Activated naive CD8-positive, alpha-beta T cell treated with anti-CD3 and anti-CD28 coated beads, Interleukin-2, amount 10 ng/mL, durations not matched to agents 7 days and 5 days (primary cell): ENCODE measurements around the gene ZNF555. TPM values are rescaled to one million over a fixed set of nuclear protein-coding genes. Genes with fewer than 3 reads are reported as not detected.
"Not testable (repeated sequence)": the region's sequence is repeated elsewhere in the genome, so short reads cannot be mapped to it uniquely, and the experiment has no call there.

Experiments used
- ATAC-seq: fragments of 150-1000 bp; cut with Tn5 transposase; one replicate; pipeline ENCODE4 v1.10.0; 2021; ENCODE audit warnings: low read depth, moderate library complexity
- POLR2A ChIA-PET: fragments of 350-600 bp; sonication (Branson Sonifier 250); formaldehyde crosslinking; loops from one replicate; lab custom pipeline; 2021; ENCODE audit warnings: antibody characterized with exemption; lab: Charles Lee
- DNase-seq: peaks from one replicate; pipeline ENCODE4 v3.0.0; 2021
- H3K27ac Mint-ChIP-seq: one replicate; pipeline ENCODE4 v1.8.0; 2022; ENCODE audit warnings: mild to moderate bottlenecking, mixed read lengths
- H3K27me3 Mint-ChIP-seq: one replicate; pipeline ENCODE4 v1.8.0; 2022; ENCODE audit warnings: mild to moderate bottlenecking, moderate library complexity, mixed read lengths
- H3K36me3 Mint-ChIP-seq: one replicate; pipeline ENCODE4 v1.8.0; 2021; ENCODE audit warnings: mild to moderate bottlenecking, mixed read lengths
- H3K4me1 Mint-ChIP-seq: one replicate; pipeline ENCODE4 v1.8.0; 2021; ENCODE audit warnings: mixed read lengths
- H3K4me3 Mint-ChIP-seq: one replicate; pipeline ENCODE4 v1.8.0; 2022; ENCODE audit warnings: mild to moderate bottlenecking, moderate library complexity, mixed read lengths
- H3K9me3 Mint-ChIP-seq: one replicate; pipeline ENCODE4 v1.8.0; 2021; ENCODE audit warnings: mixed read lengths
- total RNA-seq, 2 experiments: library from RNA; stranded (reverse); gene quantifications; one replicate each; pipeline ENCODE4 v1.2.3, GENCODE V29; 2021

ZNF555 gene
- 1 to 10 TPM; 4.8 to 5.3 TPM for total RNA-seq

GRCh38 chr19:2840794-2841791, at the start of gene ZNF555:
Gene ZNF555, plus strand, starts transcription at chr19:2841475. Its CDS starts 98 bp downstream, at chr19:2841573.
- Mint-ChIP-seq H3K27me3 (peaks cover 2% of the 10 kb centered on the region), H3K9me3 (peaks cover 15% of the 10 kb centered on the region), H3K36me3 (peaks cover 19% of the 10 kb centered on the region), H3K27ac (peak within 1 kb of the TSS; percentile 85), H3K4me1 (peaks cover 5% of the 10 kb centered on the region), H3K4me3 (peak within 1 kb of the TSS; percentile 87)
- POLR2A ChIA-PET = interaction anchor here (0.5 to 1.8 kb wide), 7 partner anchors 20 to 1622 kb away, joined by 3 to 7 read pairs (median 3); partner anchors contain the start of genes GADD45B, THOP1, ZNF57 and ZNF77
- DNase-seq (peak; percentile 90), ATAC-seq (peak; percentile 100)

DNA sequence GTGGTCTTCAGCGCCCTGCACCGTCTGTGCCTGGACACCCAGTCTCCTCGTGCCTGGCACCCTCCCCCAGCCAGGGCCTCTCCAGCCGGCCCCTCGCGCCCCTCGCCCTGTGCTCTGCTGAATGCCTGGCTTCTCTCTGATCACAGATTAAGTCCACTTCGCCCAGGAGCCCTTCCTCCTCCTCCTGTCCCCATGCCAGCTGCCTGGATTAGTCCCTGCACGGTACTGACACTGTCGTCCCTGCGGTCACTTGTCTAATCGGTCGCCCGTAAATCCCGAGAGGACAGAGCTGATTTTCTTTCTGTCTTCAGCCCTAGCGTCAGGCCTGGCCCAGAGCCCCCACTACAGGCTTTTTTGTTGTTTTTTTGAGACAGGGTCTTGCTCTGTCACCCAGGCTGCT, 49.4 kb upstream of the ZNF555 start:
- Mint-ChIP-seq H3K9me3 (no peaks in the 10 kb centered on the region), H3K27me3 (no peaks in the 10 kb centered on the region), H3K4me3 (no peak overlapping the region), H3K27ac (no peak overlapping the region), H3K4me1 (peaks cover 3% of the 10 kb centered on the region), H3K36me3 (peaks cover 12% of the 10 kb centered on the region)
- DNase-seq = no peak
- POLR2A ChIA-PET = no interaction called here
- ATAC-seq = no peak

- H3K4me3 Mint-ChIP-seq, H3K27me3 Mint-ChIP-seq, H3K9me3 Mint-ChIP-seq, H3K4me1 Mint-ChIP-seq, ATAC-seq, POLR2A ChIA-PET, DNase-seq, H3K27ac Mint-ChIP-seq: not testable (repeated sequence)
- peaks cover 12% of the 10 kb centered on the region for H3K36me3 Mint-ChIP-seq
Measured at GRCh38 chr19:2792666-2793065, 48.6 kb upstream of the ZNF555 start.

- H3K9me3 Mint-ChIP-seq = no peaks in the 10 kb centered on the region
- no peak overlapping the region for H3K4me3 Mint-ChIP-seq
- H3K4me1 Mint-ChIP-seq = peaks cover 2% of the 10 kb centered on the region
- no peaks in the 10 kb centered on the region for H3K27me3 Mint-ChIP-seq
- ATAC-seq (no peak), DNase-seq (no peak)
- POLR2A ChIA-PET = no interaction called here
- H3K36me3 Mint-ChIP-seq = peaks cover 12% of the 10 kb centered on the region
- no peak overlapping the region for H3K27ac Mint-ChIP-seq
Measured at GRCh38 chr19:2793126-2793525, 48.1 kb upstream of the ZNF555 start.

DNA sequence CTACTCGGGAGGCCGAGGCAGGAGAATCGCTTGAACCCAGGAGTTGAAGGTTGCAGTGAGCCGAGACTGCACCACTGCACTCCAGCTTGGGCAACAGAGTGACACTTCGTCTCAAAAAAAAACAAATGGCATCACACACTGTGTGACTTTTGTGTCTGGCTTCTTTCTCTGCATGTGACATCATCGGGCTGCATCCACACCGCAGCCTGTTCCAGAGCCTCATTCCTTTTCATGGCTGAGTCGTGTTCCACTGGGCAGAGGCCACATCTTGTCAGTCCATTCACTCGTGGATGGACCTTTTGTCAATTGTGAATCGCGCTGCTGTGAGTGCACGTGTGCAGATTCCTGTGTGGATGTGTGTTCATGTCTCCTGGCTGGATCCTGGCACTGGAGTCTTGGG, 47.7 kb upstream of the ZNF555 start:
- Mint-ChIP-seq H3K4me3 (no peak overlapping the region), H3K36me3 (peaks cover 12% of the 10 kb centered on the region), H3K9me3 (no peaks in the 10 kb centered on the region), H3K27ac (no peak overlapping the region), H3K4me1 (no peaks in the 10 kb centered on the region), H3K27me3 (no peaks in the 10 kb centered on the region)
- POLR2A ChIA-PET = interaction anchor here (0.6 kb wide), 1 partner anchor 118 kb away, joined by 4 read pairs; no protein-coding TSS in a partner anchor
- ATAC-seq (no peak), DNase-seq (no peak)

- no peaks in the 10 kb centered on the region for H3K4me1 Mint-ChIP-seq
- no peak for ATAC-seq
Measured at GRCh38 chr19:2795827-2796658, 45.2 kb upstream of the ZNF555 start.

GRCh38 chr19:2796659-2797266, 44.5 kb upstream of the ZNF555 start:
- Mint-ChIP-seq H3K4me1 (no peaks in the 10 kb centered on the region), H3K27me3 (no peaks in the 10 kb centered on the region), H3K27ac (no peak overlapping the region), H3K36me3 (peaks cover 14% of the 10 kb centered on the region), H3K9me3 (no peaks in the 10 kb centered on the region), H3K4me3 (no peak overlapping the region)
- POLR2A ChIA-PET = no interaction called here
- no peak for DNase-seq
- ATAC-seq = no peak

More at GRCh38 chr19:2795827-2796658, 45.2 kb upstream of the ZNF555 start:
- peaks cover 14% of the 10 kb centered on the region for H3K36me3 Mint-ChIP-seq
- POLR2A ChIA-PET = no interaction called here
- no peaks in the 10 kb centered on the region for H3K27me3 Mint-ChIP-seq
- DNase-seq = no peak
- H3K9me3 Mint-ChIP-seq = no peaks in the 10 kb centered on the region
- no peak overlapping the region for H3K27ac Mint-ChIP-seq
- no peak overlapping the region for H3K4me3 Mint-ChIP-seq

GRCh38 chr19:2797280-2797679, 44.0 kb upstream of the ZNF555 start:
- Mint-ChIP-seq H3K4me3 (no peak overlapping the region), H3K27me3 (no peaks in the 10 kb centered on the region), H3K36me3 (peaks cover 12% of the 10 kb centered on the region), H3K4me1 (no peaks in the 10 kb centered on the region), H3K9me3 (no peaks in the 10 kb centered on the region), H3K27ac (no peak overlapping the region)
- ATAC-seq = no peak
- POLR2A ChIA-PET = no interaction called here
- no peak for DNase-seq

GRCh38 chr19:2798158-2798685, 43.1 kb upstream of the ZNF555 start:
- POLR2A ChIA-PET = no interaction called here
- H3K9me3 Mint-ChIP-seq = no peaks in the 10 kb centered on the region
- no peaks in the 10 kb centered on the region for H3K27me3 Mint-ChIP-seq
- H3K27ac Mint-ChIP-seq = no peak overlapping the region
- DNase-seq (no peak), ATAC-seq (no peak)
- H3K4me1 Mint-ChIP-seq = peaks cover 2% of the 10 kb centered on the region
- peaks cover 11% of the 10 kb centered on the region for H3K36me3 Mint-ChIP-seq
- H3K4me3 Mint-ChIP-seq = no peak overlapping the region

GRCh38 chr19:2798733-2799132, 42.5 kb upstream of the ZNF555 start:
- no peaks in the 10 kb centered on the region for H3K27me3 Mint-ChIP-seq
- H3K4me3 Mint-ChIP-seq = no peak overlapping the region
- DNase-seq (no peak), ATAC-seq (no peak)
- H3K27ac Mint-ChIP-seq = no peak overlapping the region
- H3K4me1 Mint-ChIP-seq = peaks cover 2% of the 10 kb centered on the region
- POLR2A ChIA-PET = no interaction called here
- peaks cover 9% of the 10 kb centered on the region for H3K36me3 Mint-ChIP-seq
- H3K9me3 Mint-ChIP-seq = no peaks in the 10 kb centered on the region

GRCh38 chr19:2799273-2800020, 41.8 kb upstream of the ZNF555 start:
- Mint-ChIP-seq H3K9me3 (no peaks in the 10 kb centered on the region), H3K4me1 (peaks cover 2% of the 10 kb centered on the region), H3K4me3 (no peak overlapping the region), H3K27me3 (no peaks in the 10 kb centered on the region), H3K27ac (no peak overlapping the region), H3K36me3 (peaks cover 8% of the 10 kb centered on the region)
- POLR2A ChIA-PET = no interaction called here
- ATAC-seq = no peak
- no peak for DNase-seq

DNA sequence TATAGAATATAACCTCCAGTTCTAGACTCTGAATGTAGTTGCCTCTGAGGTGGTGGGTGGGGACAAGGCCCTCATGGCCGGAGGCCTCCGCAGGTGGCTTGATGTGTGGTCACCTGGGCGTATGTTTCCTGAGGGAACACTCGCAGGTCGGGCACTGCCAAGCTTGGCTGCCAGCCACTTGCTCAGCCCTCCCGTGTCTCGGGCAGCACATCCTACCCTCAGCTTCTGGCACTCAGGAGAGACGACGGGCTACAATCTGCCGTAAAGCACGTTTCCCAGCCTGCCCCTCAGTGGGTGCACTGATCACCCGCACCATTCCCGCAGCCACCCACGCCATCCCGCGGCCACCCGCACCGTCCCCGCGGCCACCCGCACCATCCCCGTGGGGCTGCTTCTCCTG, 40.8 kb upstream of the ZNF555 start:
- Mint-ChIP-seq H3K9me3 (no peaks in the 10 kb centered on the region), H3K4me3 (no peak overlapping the region), H3K36me3 (peaks cover 10% of the 10 kb centered on the region), H3K27ac (no peak overlapping the region), H3K4me1 (peaks cover 2% of the 10 kb centered on the region), H3K27me3 (no peaks in the 10 kb centered on the region)
- DNase-seq (no peak), ATAC-seq (no peak)
- POLR2A ChIA-PET = no interaction called here
